ENCODE measurements around the gene MYO9B.
"Not testable (repeated sequence)": the region's sequence is repeated elsewhere in the genome, so short reads cannot be mapped to it uniquely, and the experiment has no call there.

MYO9B gene

DNA sequence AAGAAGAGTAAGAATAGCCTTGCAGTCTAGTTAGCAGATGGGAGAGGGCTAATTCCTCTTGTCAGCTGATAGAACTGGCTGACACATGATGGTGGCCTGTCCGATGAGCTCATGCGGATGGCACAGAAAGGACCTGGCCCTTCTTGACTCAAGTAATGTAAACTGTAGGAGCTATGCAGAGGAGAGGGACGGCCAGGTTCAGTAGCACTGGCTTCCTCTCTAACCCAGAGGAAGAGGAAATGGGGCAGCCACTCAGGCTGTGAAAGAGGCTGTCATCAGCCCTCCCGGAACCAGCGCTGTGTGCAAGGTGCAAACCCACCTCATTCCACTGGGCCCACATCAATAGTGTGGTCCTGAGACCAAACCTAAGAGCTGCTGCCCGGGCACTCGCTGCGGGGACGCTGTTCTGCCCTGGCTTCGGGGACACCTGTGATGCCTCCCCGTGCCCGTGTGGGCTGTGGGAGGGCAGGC, 108.8 kb downstream of the MYO9B start:
- DNase-seq, result no peak

DNA sequence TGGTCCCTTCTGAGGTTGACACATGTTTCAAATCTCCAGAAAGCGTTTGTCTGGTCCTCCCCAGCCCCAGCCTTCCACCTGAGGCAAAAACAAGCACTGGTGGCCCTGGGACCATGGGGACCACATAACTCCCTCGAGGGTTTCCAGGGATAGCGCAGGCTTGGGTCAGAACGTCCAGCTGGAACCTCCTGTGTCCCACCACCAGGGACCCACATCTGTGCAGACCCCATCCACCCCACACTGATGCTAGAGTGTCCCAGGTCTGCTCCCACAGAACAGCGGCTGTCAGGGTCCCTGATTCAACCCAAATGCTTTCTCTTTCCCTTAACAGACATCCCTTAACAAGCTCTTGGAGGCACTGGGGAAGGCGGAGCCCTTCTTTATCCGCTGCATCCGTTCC, 110.0 kb downstream of the MYO9B start:
- DNase-seq, result no peak

DNA sequence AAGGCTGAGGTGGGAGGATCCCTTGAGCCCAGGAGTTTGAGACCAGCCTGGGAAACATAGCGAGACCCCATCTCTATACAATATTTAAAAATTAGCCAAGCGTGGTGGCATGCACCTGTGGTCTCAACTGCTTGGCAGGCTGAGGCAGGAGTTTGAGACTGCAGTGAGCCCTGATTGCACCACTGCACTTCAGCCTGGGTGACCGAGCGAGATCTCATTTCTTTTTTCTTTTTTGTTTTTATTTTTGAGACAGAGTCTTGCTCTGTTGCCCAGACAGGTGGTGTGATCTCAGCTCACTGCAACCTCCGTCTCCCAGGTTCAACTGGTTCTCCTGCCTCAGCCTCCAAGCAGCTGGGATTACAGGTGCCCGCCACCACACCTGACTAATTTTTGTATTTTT, 116.2 kb downstream of the MYO9B start:
- not testable (repeated sequence) for DNase-seq

DNA sequence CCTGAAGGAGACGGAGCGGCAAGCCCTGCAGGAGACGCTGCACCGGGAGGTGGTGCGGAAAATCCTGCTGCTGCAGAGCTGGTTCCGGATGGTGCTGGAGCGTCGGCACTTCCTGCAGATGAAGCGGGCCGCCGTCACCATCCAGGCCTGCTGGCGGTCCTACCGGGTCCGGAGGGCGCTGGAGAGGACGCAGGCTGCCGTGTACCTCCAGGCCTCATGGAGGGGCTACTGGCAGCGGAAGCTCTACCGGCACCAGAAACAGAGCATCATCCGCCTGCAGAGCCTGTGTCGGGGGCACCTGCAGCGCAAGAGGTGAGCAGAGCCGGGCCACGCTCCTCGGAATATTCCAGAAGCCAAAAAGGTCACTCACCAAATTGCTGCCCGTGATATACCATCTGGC, 117.2 kb downstream of the MYO9B start:
- DNase-seq, result no peak

DNA sequence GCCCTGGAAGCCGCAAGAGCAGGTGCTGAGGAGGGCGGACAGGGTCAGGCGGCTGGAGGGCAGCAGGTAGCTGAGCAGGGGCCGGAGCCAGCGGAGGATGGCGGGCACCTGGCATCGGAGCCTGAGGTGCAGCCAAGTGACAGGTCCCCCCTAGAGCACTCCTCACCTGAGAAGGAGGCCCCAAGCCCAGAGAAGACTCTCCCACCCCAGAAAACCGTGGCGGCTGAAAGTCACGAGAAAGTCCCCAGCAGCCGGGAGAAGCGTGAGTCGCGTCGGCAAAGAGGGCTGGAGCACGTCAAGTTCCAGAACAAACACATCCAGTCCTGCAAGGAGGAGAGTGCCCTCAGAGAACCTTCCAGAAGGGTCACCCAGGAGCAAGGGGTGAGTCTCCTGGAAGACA, 119.0 kb downstream of the MYO9B start:
- no peak for DNase-seq

DNA sequence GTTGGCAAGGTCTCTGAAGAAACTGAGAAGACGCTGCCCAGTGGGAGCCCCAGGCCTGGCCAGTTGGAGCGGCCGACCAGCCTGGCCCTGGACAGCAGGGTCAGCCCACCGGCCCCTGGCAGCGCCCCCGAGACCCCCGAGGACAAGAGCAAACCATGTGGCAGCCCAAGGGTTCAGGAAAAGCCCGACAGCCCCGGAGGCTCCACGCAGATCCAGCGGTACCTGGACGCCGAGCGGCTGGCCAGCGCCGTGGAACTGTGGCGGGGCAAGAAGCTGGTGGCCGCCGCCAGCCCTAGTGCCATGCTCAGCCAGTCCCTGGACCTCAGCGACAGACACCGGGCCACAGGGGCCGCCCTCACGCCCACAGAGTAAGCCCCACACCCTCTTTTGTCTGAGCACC, 119.5 kb downstream of the MYO9B start:
- no peak for DNase-seq

DNA sequence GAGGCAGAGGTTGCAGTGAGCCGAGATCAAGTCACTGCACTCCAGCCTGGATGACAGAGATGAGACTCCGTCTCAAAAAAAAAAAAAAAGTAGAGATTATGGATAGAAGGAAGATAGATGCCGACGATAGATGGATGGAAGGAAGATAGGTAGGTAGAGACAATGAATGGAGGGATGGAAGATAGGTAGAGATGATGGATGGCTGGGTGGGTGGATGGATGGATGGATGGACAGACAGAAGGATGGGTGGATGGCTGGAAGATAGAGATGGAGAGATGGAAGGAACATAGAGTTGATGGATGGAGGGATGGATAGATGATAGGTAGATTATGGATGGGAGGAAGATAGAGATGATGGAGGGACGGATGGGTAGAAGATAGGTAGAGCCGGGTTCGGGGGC, 121.0 kb downstream of the MYO9B start:
- DNase-seq, result no peak

DNA sequence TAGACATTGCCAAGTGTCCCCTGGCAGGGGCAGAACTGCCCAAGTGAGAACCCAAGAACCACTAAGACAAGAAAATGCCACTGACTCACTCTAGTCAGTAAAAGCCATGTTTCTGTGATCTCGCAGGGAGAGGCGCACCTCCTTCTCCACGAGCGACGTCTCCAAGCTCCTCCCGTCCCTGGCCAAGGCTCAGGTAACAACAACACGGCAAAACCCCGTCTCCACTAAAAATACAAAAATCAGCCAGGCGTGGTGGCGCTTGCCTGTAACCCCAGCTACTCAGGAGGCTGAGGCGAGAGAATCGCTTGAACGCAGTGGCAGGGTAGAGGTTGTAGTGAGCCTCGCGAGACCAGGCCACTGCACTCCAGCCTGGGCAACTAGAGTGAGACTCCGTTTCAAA, 122.1 kb downstream of the MYO9B start:
- DNase-seq, result no peak

DNA sequence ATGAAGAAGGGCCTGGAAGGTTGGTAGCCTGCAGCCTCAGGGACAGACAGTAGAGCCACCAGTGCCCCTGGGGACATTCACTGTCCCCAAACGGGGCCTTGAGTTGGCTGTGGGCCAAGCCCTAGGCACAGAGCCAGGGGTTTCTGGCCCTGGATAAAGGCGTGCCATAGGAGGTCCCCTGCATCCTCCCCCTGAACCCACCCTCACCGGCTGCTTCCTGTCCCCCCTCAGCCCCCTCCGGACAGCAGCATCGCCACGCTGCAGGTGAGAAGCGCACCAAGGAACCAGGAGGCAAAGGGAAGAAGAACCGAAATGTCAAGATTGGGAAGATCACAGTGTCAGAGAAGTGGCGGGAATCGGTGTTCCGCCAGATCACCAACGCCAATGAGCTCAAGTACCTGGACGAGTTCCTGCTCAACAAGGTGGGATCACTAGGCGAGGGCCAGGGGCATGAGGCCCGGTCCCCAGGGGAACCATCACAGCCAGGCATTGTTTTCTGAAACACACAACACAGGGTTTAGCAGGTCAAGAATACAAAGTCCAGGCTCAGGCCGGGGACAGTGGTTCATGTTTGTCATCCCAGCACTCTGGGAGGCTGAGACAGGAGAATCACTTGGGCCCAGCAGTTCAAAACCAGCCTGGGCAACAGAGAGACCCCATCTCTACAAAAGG, 125.0 kb downstream of the MYO9B start:
- no peak for DNase-seq

DNA sequence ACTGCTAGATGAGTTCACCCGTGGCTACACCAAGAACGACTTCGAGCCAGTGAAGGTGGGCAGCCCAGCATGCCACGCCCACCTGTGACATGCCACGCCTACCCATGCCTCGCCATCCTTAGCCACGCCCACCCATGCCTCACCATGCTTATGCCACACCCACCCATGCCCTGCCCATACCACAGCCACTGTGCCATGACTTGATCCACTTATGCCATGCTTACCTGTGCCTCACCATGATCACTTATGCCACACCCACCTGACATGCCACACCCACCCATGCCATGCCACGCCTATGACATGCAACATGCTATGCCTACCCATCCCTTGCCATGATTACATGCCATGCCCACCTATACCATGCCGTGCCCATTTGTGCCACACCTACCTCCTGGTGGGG, 126.7 kb downstream of the MYO9B start:
- no peak for DNase-seq

DNA sequence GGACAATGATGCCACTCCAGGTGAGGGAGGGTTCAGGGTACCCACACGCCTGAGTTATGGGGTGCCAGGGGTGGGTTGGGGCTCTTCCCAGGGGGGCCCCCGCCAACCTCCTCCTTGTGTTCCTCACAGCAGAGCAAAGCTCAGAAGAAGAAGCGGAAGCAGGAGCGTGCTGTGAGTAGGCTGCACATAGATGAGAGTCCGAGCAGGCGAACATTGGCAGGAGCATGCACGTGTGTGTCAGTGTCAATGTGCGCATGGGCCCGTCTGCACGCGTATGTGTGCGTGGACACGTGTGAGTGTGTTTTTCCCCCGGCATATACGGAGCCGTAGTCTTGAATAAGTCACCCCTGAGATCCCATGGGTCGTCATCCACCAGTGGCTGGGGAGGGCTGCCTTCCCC, 127.1 kb downstream of the MYO9B start:
- no peak for DNase-seq

DNA sequence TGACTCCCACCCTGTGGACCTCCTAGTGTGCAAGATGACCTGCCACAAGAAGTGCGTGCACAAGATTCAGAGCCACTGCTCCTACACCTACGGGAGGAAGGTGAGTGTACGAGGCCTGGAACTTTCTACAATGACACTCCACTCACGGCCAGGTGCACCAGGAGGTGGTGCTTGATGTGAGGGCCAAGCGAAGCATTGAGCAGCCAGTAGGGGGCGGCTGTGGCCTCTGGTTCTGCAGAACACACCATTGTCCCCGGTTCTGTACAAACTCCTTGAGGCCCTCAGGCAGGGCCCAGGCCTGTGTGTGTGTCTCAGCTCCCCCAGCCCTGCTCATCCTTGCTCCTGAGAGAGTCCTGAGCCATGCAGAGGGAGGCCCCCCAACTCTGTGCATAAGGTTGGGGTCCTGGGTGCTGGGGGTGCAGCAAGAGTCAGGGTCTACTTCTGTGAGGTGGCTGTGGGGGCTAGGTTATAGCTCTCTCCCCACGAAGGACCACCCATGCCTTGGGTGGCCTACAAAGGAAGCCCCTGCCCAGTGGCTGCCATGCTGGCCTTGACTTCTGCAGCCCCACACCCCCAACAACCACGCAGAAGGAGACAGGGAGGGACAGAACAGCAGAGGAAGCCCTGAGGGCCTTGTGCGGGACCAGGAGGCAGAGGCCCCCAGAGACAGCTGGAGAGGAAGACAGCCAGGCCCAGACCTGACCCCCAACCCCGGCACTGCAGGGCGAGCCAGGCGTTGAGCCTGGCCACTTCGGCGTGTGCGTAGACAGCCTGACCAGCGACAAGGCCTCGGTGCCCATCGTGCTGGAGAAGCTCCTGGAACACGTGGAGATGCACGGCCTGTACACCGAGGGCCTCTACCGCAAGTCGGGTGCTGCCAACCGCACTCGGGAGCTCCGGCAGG, 129.9 kb downstream of the MYO9B start:
- no peak for DNase-seq

DNA sequence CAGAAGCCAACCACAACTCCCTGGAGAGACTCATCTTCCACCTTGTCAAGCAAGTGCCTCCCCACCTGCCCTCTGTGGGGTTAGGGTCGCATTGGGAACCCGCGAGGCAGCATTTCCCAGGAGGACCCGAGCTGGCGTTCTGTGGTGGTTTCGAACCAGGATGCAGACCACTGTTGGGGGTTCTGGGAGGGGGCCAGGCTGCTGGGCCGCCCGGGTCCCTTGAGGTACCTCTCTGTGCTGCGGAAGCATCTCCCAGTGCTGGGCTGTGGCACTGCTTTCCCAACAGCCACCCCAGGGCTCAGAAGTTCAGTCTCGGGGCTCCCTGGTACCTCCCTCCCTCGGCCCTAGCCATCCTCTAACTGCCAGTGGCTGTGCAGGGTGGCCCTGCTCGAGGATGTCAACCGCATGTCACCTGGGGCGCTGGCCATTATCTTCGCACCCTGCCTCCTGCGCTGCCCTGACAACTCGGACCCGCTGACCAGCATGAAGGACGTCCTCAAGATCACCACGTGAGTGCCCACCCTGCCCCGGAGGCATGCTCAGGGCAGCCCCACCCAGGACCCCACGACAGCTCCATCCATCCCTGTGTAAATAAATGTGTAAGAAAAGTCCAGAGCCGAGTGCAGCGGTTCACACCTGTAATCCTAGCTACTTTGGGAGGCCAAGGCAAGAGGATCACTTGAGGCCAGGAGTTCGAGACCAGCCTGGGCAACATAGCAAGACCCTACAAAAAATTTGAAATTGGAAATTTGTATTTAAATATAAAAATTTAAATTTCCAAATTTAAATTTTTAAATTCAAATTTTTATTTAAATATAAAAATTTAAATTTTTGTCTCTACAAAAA, 131.4 kb downstream of the MYO9B start:
- no peak for DNase-seq

DNA sequence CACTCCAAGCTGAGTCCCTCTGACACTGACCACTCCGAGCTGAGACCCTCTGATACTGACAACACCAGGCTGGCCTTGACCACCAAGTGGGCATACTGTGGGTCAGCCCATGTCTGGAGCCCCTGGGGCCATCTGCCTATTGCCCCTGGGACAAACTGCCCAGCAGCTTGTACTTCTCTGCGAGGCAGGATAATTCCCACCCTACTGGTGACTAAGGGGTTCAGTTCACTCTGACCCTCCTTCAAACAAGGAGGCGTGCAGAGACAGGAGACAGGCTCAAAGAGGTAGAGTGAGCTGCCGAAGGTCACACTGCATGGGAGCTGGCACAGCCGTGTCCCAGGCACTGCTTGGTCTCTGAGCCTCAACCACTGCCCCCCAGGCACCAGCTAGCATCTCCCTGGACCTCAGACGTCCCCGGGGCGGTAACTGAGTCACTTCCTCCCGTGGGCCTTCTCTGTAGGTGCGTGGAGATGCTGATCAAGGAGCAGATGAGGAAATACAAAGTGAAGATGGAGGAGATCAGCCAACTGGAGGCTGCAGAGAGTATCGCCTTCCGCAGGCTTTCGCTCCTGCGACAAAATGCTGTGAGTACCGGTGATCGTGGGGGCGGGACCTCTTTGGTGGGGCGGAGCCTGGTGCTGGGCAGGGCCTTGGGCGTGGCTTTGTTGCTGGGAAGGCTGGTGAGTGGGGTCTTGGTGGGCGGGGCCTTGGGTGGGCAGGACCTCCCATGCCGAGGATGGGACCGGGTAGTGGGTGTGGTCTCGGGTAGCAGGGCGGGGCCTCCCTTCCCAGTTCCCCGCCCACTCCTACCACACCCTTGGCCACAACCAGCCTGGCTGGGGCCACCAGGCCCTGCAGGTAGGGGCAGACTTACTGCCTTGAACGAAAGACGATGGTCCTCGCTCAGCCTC, 133.8 kb downstream of the MYO9B start:
- no peak for DNase-seq

DNA sequence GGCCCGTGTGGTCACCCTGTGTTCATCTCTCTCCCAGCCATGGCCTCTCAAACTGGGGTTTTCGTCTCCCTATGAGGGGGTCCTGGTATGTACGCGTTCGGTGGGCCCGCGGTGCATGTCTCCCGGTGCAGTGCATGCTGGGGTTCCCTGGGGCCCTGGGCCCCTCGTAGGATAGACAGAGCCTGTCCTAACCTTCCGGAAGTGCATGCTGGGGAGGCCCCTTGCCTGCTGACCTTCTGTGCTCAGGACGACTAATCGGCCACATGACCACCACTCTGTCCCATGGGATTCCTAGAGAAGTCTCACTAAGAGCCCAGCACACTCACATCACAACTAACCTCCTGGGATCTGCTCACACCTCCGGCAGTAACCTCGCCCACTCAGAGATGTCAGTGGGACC, 134.7 kb downstream of the MYO9B start:
- no peak for DNase-seq

DNA sequence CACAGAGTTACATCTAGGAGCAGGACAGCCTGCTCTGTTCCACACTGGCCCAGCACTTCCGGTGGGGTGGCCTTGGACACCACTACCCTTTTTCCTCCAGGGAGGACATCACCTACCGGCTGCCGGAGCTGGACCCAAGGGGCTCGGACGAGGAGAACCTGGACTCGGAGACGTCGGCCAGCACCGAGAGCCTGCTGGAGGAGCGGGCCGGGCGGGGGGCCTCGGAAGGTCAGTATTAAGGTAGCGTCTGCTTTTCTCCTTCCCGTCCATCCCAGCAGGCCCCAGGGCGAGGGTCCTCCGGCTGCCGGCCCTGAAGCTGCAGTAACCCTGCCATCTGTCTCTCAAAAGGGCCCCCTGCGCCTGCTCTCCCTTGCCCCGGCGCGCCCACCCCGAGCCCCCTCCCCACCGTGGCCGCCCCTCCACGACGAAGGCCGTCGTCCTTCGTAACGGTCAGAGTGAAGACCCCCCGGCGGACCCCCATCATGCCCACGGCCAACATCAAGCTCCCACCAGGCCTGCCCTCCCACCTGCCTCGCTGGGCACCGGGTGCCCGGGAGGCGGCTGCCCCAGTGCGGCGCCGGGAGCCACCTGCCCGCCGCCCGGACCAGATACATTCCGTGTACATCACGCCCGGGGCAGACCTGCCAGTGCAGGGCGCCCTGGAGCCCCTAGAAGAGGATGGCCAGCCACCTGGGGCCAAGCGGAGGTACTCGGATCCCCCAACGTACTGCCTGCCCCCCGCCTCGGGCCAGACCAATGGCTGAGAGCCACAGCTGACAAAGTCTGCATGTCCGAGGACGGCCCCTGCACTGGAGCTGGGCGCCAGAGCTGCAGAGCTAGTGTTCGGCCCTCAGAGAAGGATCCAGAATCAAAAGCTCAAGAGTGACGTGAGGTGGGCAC, 136.2 kb downstream of the MYO9B start:
- no peak for DNase-seq

DNA sequence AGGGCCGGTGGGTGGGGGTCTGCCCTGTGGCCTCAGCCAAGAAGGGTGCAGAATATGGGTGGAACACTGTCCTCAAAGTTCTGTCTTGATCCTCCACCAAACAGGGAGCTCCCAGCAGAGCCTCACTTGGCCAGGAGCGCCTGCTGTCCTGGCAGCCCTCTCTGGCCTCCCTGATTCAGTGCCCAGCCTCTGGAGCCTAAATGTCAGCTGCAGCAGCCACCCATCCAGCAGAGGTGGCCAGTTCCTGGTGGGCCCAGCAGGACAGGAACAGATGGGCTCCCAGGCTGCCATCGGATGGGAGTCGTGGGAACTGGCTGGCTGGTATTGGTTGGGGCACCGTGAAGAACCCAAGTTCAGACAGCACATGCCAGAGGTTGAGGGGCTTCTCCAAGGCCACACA, 137.8 kb downstream of the MYO9B start:
- no peak for DNase-seq

DNA sequence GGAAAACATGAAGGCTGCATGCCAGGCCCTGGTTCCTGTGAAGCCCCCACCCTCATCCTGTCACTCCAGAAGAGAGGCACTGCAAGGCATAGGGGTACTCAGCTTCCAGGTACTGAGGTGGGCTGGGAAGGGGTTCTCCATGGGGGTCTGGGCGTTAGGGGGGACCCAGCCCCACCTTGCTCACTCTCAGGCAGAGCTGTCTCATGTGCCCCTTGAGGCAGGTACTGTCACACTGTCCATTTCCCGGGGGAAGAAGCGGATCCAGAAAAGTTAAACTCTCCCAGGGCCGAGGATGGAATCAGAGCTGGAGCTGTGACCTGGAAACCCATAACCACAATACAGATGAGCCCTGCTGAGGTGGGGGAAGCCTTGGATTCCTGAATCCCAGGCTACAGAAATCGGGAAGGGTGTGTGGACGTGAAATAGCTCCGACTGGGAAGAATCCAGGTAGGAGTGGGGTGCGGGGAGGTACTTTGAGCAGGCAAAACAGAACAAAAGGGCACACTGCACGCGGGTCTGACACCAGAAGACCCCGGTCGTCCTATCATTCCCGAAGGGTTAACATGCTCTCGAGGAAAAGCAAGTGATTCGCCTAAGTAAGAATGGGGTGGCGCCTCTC, 139.0 kb downstream of the MYO9B start:
- DNase-seq, result no peak

DNA sequence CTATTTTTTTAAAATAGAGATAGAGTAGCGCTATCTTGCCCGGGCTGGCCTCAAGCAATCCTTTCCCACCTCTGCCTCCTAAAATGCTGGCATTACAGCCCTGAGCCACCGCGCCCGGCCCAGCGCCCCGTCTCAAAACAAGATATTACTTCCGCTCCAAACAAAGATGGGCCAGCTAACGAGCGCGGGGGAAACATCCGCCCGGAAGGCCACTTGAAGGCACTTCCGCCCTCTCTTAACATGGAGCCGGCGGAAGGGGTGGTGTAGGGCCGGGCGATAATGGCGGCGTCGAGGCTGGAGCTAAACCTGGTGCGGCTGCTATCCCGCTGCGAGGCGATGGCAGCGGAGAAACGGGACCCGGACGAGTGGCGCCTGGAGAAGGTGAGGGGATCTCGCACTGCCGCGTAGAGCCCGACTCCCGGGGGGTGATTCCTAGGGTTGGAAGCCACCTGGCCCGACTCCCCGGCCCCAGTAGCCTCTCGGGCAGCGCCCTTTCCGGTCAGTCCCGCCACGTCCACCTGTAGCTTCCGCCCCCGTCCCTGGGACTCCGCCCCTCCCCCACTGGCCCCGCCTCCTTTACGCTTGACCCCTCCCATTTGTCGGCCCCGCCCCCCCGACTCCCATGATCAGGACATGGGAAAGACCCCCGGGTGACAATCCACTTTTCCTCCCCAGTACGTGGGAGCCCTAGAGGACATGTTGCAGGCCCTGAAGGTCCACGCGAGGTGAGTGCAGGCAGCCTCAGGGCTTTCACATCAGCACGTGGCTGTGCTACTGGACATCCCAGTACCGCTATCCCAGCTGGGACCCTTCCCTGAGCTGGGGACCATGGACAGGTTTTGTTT, 139.8 kb downstream of the MYO9B start, which contains the start of gene USE1:
USE1 (plus strand) TSS at position 231 of the 845 bp plus-strand sequence; CDS start at position 280, 49 bp downstream.
- DNase-seq, result peak; percentile 76

All from NCI-H1930 (cell line).